ENCODE data around the gene LPCAT1.

Gene LPCAT1

GRCh38 chr5:1468629-1469527, 54.9 kb downstream of the LPCAT1 start:
- no peak for TF ChIP-seq JUND (IDR thresholded peaks at IDR 0.05; ENCODE audit: low read depth)
- in situ Hi-C loops (cut with HindIII; ENCODE audit: low pct_unique_long_range_greater_than_20kb, low sequenced_read_pairs) = no loop called here
- no peak for DNase-seq (ENCODE audit: low read depth in 1 of 2, low spot score in 1 of 2)

GRCh38 chr5:1468247-1468612, 55.5 kb downstream of the LPCAT1 start:
- peak; percentile 58 to 77 for DNase-seq (ENCODE audit: low read depth in 1 of 2, low spot score in 1 of 2)
- TF ChIP-seq JUND (IDR thresholded peaks at IDR 0.05; ENCODE audit: low read depth) = no peak

GRCh38 chr5:1467341-1468246, 56.2 kb downstream of the LPCAT1 start:
- in situ Hi-C loops (cut with HindIII; ENCODE audit: low pct_unique_long_range_greater_than_20kb, low sequenced_read_pairs) = no loop called here
- no peak for DNase-seq (ENCODE audit: low read depth in 1 of 2, low spot score in 1 of 2)
- no peak for TF ChIP-seq JUND (IDR thresholded peaks at IDR 0.05; ENCODE audit: low read depth)

More at GRCh38 chr5:1468247-1468612, 55.5 kb downstream of the LPCAT1 start:
- in situ Hi-C loops (cut with HindIII; ENCODE audit: low pct_unique_long_range_greater_than_20kb, low sequenced_read_pairs) = no loop called here

- DNase-seq (ENCODE audit: low read depth in 1 of 2, low spot score in 1 of 2) = no peak
- no peak for TF ChIP-seq JUND (IDR thresholded peaks at IDR 0.05; ENCODE audit: low read depth)
- in situ Hi-C loops (cut with HindIII; ENCODE audit: low pct_unique_long_range_greater_than_20kb, low sequenced_read_pairs) = no loop called here
Observed at GRCh38 chr5:1466631-1467265, 57.0 kb downstream of the LPCAT1 start.

GRCh38 chr5:1465966-1466471, 57.7 kb downstream of the LPCAT1 start:
- in situ Hi-C loops (cut with HindIII; ENCODE audit: low pct_unique_long_range_greater_than_20kb, low sequenced_read_pairs) = no loop called here
- TF ChIP-seq JUND (IDR thresholded peaks at IDR 0.05; ENCODE audit: low read depth) = no peak
- DNase-seq (ENCODE audit: low read depth in 1 of 2, low spot score in 1 of 2) = no peak

GRCh38 chr5:1465117-1465516, 58.6 kb downstream of the LPCAT1 start:
- TF ChIP-seq JUND (IDR thresholded peaks at IDR 0.05; ENCODE audit: low read depth) = no peak
- DNase-seq (ENCODE audit: low read depth in 1 of 2, low spot score in 1 of 2) = no peak
- in situ Hi-C loops (cut with HindIII; ENCODE audit: low pct_unique_long_range_greater_than_20kb, low sequenced_read_pairs) = no loop called here

- in situ Hi-C loops (cut with HindIII; ENCODE audit: low pct_unique_long_range_greater_than_20kb, low sequenced_read_pairs) = no loop called here
- TF ChIP-seq JUND (IDR thresholded peaks at IDR 0.05; ENCODE audit: low read depth) = no peak
- DNase-seq (ENCODE audit: low read depth in 1 of 2, low spot score in 1 of 2) = no peak
Observed at GRCh38 chr5:1464511-1464910, 59.2 kb downstream of the LPCAT1 start.

- DNase-seq (ENCODE audit: low read depth in 1 of 2, low spot score in 1 of 2) = no peak
- in situ Hi-C loops (cut with HindIII; ENCODE audit: low pct_unique_long_range_greater_than_20kb, low sequenced_read_pairs) = no loop called here
- TF ChIP-seq JUND (IDR thresholded peaks at IDR 0.05; ENCODE audit: low read depth) = no peak
Observed at GRCh38 chr5:1464096-1464446, 59.7 kb downstream of the LPCAT1 start.

- in situ Hi-C loops (cut with HindIII; ENCODE audit: low pct_unique_long_range_greater_than_20kb, low sequenced_read_pairs) = no loop called here
- no peak for DNase-seq (ENCODE audit: low read depth in 1 of 2, low spot score in 1 of 2)
- TF ChIP-seq JUND (IDR thresholded peaks at IDR 0.05; ENCODE audit: low read depth) = no peak
Observed at GRCh38 chr5:1463326-1464095, 60.2 kb downstream of the LPCAT1 start.

- in situ Hi-C loops (cut with HindIII; ENCODE audit: low pct_unique_long_range_greater_than_20kb, low sequenced_read_pairs) = no loop called here
- no peak for DNase-seq (ENCODE audit: low read depth in 1 of 2, low spot score in 1 of 2)
Observed at GRCh38 chr5:1462358-1462757, 61.4 kb downstream of the LPCAT1 start.

GRCh38 chr5:1461396-1461795, 62.4 kb downstream of the LPCAT1 start:
- DNase-seq (ENCODE audit: low read depth in 1 of 2, low spot score in 1 of 2) = no peak
- in situ Hi-C loops (cut with HindIII; ENCODE audit: low pct_unique_long_range_greater_than_20kb, low sequenced_read_pairs) = no loop called here

More at GRCh38 chr5:1462358-1462757, 61.4 kb downstream of the LPCAT1 start:
- TF ChIP-seq JUND (IDR thresholded peaks at IDR 0.05; ENCODE audit: low read depth) = no peak

More at GRCh38 chr5:1461396-1461795, 62.4 kb downstream of the LPCAT1 start:
- no peak for TF ChIP-seq JUND (IDR thresholded peaks at IDR 0.05; ENCODE audit: low read depth)
